D721Med (cell line): Measurements from ENCODE around the gene TSPAN32.

Experiments
- DNase-seq: peaks from one replicate; pipeline ENCODE4 v3.0.0; 2011; ENCODE audit warnings: low spot score; ENCODE audit not compliant: insufficient read length
- FAIRE-seq: peaks from 2 replicates; lab custom pipeline; 2011; peaks lifted over from hg19 to GRCh38; lab: Jason Lieb, UNC
- CTCF ChIP-seq: IDR thresholded peaks from 2 replicates; pipeline ENCODE4 v1.5.1; 2012; ENCODE audit warnings: mild to moderate bottlenecking, control low read depth; ENCODE audit not compliant: insufficient read depth; ENCODE audit errors: missing control alignments

The TSPAN32 gene

GRCh38 chr11:2293531-2293971, 8.3 kb upstream of the TSPAN32 start:
- no peak for TF ChIP-seq CTCF
- FAIRE-seq = no peak
- DNase-seq = no peak

- no peak for TF ChIP-seq CTCF
- no peak for FAIRE-seq
- DNase-seq = no peak
Observed at GRCh38 chr11:2293984-2294925, 7.6 kb upstream of the TSPAN32 start.

GRCh38 chr11:2294926-2295290, 6.9 kb upstream of the TSPAN32 start:
- no peak for FAIRE-seq
- TF ChIP-seq CTCF = no peak
- no peak for DNase-seq

GRCh38 chr11:2295971-2296912, 5.6 kb upstream of the TSPAN32 start:
- no peak for DNase-seq
- no peak for FAIRE-seq
- TF ChIP-seq CTCF = no peak

- TF ChIP-seq CTCF = no peak
- FAIRE-seq = no peak
- no peak for DNase-seq
Observed at GRCh38 chr11:2296913-2297622, 4.7 kb upstream of the TSPAN32 start.

- no peak for FAIRE-seq
- no peak for DNase-seq
- no peak for TF ChIP-seq CTCF
Observed at GRCh38 chr11:2297623-2298030, 4.2 kb upstream of the TSPAN32 start.
